Stimulated activated CD4-positive, alpha-beta T cell treated with anti-CD3 and anti-CD28 coated beads, TNF-alpha, amount 100 ng/mL, for 48 hours (primary cell): ENCODE measurements around the gene GNGT2.

ENCODE experiments used
- DNase-seq, 3 donors: peaks; one replicate each; pipeline ENCODE4 v3.0.0-alpha.2; 2020; ENCODE audit warnings: low read depth in 3 of 3

GNGT2 gene

GRCh38 chr17:49210158-49211029, at the start of gene GNGT2, which contains the start of gene ABI3:
TSS of gene GNGT2 (minus strand) at chr17:49210574. CDS start at chr17:49207422, 3,152 bp downstream.
TSS of gene ABI3 (plus strand) at chr17:49210707. CDS start at chr17:49210725, 18 bp downstream.
- DNase-seq, result peak in 1 of 3 donors; percentile 57

DNA sequence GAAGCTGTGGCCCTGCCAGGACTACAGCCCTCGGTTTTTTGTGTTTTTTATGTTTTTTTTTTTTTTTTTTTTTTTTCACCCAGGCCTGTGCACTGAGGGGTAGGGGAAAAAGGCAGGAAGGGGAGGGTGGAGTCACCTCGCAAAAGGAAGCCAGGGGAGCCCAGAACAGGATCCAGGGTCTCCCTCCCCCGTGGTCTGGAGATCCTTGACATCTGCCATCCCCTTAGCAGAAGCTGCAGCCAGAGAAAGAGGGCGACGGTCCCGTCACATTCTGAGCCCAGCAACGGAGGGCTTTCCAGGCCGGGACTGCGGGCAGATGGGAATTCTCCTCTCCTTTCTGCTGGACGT, 49.3 kb upstream of the GNGT2 start:
- no peak for DNase-seq

DNA sequence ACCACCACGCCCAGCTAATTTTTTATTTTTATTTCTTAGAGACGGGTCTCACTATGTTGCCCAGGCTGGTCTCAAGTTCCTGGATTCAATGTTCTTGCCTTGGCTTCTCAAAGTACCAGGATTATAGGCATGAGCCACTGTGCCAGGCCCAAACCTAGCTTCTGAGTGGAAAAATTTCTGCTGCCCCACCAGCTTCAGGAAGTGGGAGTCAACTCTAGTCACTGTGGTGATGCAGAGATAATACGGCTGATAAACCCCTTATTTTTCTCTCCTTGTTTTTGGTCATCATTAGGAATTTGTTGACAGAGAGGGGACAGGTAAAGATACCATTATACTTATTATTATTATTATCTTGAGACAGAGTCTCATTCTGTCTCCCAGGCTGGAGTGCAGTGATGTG, 48.0 kb upstream of the GNGT2 start:
- no peak for DNase-seq

GRCh38 chr17:49255125-49255524, 44.8 kb upstream of the GNGT2 start:
- no peak for DNase-seq

DNA sequence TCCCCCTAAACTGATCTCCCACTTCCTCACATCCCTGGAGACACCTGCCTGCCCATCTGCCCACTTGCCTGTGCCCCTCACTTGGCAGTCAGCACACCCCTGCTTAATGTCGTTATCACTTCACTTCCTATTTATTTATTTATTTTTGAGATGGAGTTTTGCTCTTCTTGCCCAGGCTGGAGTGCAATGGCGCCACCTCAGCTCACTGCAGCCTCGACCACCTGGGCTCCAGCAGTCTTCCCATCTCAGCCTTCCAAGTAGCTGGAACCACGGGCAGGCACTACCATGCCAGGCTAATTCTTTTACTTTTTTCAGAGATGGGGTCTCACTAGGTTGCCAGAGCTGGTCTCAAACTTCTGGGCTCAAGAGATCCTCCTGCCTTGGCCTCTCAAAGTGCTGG, 43.7 kb upstream of the GNGT2 start:
- DNase-seq, result no peak

- DNase-seq, result no peak
Measured at GRCh38 chr17:49252148-49252695, 41.8 kb upstream of the GNGT2 start.

DNA sequence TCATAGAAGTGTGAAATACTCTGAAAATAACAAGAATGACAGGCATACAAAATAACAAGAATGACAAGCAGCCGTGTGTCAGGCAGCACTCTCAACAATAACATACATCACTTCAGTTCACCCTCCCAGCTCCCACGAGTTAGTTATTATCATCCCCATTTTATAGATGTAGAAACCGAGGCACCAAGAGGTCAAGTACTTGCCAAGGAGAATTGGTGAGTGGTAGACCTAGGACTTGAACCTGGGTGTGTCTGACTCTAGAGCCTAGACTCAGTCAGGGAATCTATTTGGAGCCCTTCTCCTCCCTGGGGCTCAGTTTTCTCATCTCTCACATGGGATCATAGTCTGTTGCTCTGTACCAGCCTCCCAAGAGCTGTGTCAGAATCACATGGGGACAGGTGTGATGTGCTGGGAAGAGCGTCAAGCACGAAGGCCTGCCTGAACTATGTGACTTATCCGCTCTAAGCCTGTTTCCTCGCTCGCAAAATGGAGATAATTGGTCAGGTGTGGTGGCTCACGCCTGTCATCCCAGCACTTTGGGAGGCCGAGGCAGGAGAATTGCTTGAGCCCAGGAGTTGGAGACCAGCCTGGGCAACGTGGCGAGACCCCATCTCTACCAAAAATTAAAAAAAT, 39.6 kb upstream of the GNGT2 start:
- DNase-seq, result no peak

DNA sequence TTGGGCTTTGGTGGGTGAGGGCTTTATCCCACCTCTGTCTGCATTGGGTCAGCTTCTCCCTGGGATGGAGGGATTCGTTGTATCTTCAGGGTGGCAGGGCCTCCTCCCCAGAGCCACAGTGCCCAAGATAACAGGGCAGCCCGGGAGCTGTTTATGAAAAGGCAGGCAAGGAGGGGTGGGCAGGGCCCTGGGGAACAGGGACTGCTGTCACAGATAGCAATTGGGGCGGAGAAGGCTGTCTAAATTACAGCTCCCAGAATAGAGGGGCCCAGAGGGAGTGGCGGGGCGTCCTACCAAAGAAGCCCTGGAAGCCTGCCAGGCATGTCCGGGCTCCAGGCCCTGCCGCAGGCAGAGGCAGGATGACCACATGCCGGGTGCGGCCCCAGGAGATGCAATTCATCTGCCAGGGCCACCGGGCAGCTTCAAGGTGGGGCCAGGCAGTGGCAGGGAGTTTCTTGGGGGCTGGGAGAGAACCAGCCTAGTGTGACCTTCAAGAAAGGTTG, 39.0 kb upstream of the GNGT2 start:
- DNase-seq, result no peak

DNA sequence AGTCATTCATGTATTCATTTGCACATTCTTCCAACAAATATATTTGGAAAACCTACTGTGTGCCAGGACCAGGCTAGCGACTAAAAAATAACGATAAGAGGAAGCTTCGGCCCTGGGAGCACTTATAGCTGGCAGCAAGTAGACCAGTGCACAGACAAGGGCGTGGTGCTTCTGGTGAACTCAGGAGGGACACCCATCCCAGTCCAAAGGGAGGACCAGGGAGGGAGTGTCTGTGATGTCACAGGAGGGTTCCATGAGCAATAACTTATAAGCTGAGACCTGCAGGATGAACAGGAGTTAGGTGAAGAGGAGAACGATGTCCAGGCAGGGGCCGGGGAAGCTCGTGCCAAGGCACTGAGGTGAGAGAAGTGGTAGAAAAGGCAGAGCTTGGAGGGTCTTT, 37.6 kb upstream of the GNGT2 start:
- no peak for DNase-seq

DNA sequence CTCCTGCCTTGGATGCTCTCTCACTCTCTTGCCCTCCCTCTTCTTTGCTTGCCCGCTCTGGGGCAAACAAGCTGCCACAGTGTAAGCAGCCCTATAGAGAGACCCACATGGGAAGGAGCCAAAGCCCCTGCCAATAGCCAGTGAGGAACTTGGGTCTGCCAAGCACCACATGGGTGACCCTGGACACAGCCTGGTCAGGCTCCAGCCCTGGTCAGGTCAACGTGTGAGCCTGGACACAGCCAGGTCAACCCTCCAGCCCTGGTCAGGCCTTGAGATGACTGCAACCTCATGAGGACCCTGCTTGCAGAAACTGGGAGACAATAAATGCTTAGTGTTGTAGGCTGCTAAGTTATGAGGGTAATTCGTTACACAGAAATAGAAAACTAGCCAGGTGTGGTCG, 34.5 kb upstream of the GNGT2 start:
- no peak for DNase-seq

- DNase-seq, result no peak
Measured at GRCh38 chr17:49242813-49243212, 32.4 kb upstream of the GNGT2 start.

DNA sequence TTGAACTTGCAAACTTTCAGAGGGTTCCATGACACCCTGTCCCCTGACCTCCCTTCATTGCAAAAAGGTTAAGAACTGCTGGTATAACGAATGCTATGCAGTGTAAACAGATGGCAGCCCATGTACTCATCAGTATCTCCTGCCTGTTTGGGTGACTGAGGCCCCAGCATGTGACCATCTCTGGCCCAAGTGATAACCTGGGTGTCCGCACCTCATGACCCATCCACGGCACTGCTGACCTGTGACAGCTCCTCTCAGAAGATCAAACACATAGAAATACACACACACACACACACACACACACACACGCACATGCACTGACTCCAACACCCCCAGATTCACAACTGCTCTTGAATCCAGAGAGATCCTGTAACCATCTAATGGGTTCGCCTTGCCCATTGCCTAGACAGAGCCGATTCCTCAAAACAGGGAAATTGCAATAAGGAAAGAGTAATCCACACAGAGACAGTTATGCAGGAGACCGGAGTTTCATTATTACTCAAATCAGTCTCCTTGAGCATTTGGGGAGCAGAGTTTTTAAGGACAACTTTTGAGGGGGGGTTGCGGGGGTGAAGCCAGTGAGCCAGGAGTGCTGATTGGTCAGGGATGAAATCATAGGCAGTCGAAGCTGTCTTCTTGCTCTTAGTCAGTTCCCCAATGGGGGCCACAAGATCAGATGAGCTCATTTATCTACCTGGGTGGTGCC, 31.5 kb upstream of the GNGT2 start:
- no peak for DNase-seq

- no peak for DNase-seq
Measured at GRCh38 chr17:49241040-49241439, 30.7 kb upstream of the GNGT2 start.

GRCh38 chr17:49240619-49241018, 30.2 kb upstream of the GNGT2 start:
- no peak for DNase-seq

GRCh38 chr17:49239963-49240362, 29.6 kb upstream of the GNGT2 start:
- no peak for DNase-seq

DNA sequence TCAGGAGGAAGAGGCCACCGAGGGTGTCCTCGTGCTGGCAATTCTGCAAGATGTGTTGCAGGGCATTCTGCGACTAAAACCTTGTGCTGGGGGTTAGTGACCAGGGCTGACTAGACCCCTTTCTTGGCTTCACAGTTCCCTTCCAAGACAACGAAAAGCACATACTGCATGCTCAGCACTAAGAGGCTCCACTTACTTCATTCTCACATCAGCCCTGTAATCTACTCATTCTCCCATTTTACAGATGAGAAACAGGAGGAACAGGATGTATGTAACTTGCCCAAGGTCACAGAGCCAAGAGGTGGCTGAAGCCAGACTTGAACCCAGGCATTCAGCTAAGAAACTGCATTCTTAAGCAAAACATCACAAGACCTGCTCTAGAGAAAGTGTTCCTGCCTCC, 25.5 kb upstream of the GNGT2 start:
- no peak for DNase-seq

GRCh38 chr17:49234509-49235080, 24.2 kb upstream of the GNGT2 start:
- no peak for DNase-seq

DNA sequence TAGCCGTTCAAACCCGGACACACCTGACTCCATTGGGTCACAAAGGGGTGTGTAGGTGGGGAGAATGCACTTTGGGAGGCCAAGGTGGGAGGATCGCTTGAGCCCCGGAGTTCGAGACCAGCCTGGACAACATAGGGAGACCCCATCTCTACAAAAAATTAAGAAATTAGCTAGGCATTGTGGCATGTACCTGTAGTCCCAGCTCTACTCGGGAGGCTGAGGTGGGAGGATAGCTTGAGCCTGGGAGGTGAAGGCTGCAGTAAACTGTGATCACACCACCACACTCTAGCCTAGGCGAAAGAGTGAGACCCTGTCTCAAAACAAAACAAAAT, 21.2 kb upstream of the GNGT2 start:
- no peak for DNase-seq

- DNase-seq, result peak; percentile 62 to 84 (median 68)
Measured at GRCh38 chr17:49230636-49231562, 20.5 kb upstream of the GNGT2 start, which contains the start of gene PHOSPHO1. TSS of gene PHOSPHO1 (minus strand) at chr17:49230787. CDS start at chr17:49226691, 4,096 bp downstream.

GRCh38 chr17:49229805-49230600, 19.6 kb upstream of the GNGT2 start:
- no peak for DNase-seq
